Endothelial cell (in vitro differentiated cells): ENCODE measurements around the gene TMPRSS2. TPM values are rescaled to one million over a fixed set of nuclear protein-coding genes. Genes with fewer than 3 reads are reported as not detected.
A peak's percentile ranks its signal among the peaks of the same experiment; 100 is the strongest.
"Not testable (repeated sequence)": the region's sequence is repeated elsewhere in the genome, so short reads cannot be mapped to it uniquely, and the experiment has no call there.

Experiments used
- DNase-seq: peaks from one replicate; pipeline ENCODE4 v3.0.0; 2021; ENCODE audit warnings: low spot score
- H3K27ac Mint-ChIP-seq: one replicate; pipeline ENCODE4 v1.8.0; 2021; ENCODE audit warnings: mixed read lengths, inconsistent platforms; ENCODE audit not compliant: unreplicated experiment
- H3K27me3 Mint-ChIP-seq: one replicate; pipeline ENCODE4 v1.8.0; 2021; ENCODE audit warnings: mild to moderate bottlenecking, moderate library complexity, mixed read lengths, inconsistent platforms; ENCODE audit not compliant: unreplicated experiment
- H3K36me3 Mint-ChIP-seq: one replicate; pipeline ENCODE4 v1.8.0; 2021; ENCODE audit warnings: mild to moderate bottlenecking, low read depth, mixed read lengths, inconsistent platforms; ENCODE audit not compliant: unreplicated experiment
- H3K4me1 Mint-ChIP-seq: one replicate; pipeline ENCODE4 v1.8.0; 2021; ENCODE audit warnings: mild to moderate bottlenecking, mixed read lengths, inconsistent platforms; ENCODE audit not compliant: unreplicated experiment
- H3K4me3 Mint-ChIP-seq: one replicate; pipeline ENCODE4 v1.8.0; 2021; ENCODE audit warnings: mild to moderate bottlenecking, mixed read lengths, inconsistent platforms; ENCODE audit not compliant: unreplicated experiment
- H3K9me3 Mint-ChIP-seq: one replicate; pipeline ENCODE4 v1.8.0; 2021; ENCODE audit warnings: mixed read lengths, inconsistent platforms; ENCODE audit not compliant: unreplicated experiment
- total RNA-seq: library from RNA; stranded (reverse); fragmentation: NEBNext Ultra II Directional; extraction: Animal tissue kit (Norgen Biotek cat#: 25700); gene quantifications from one replicate; pipeline ENCODE4 v1.2.1, GENCODE V29; 2021; ENCODE audit not compliant: unreplicated experiment
- TF ChIP-seq, protein P1 (sequence below): fragments of 200-600 bp; sonication (generic); IDR thresholded peaks from one replicate; pipeline ENCODE4 v1.5.0; 2021; ENCODE audit warnings: antibody characterized with exemption; ENCODE audit not compliant: unreplicated experiment

Gene TMPRSS2
- total RNA-seq, 1 donor from 2014 or later = 46.3 TPM

DNA sequence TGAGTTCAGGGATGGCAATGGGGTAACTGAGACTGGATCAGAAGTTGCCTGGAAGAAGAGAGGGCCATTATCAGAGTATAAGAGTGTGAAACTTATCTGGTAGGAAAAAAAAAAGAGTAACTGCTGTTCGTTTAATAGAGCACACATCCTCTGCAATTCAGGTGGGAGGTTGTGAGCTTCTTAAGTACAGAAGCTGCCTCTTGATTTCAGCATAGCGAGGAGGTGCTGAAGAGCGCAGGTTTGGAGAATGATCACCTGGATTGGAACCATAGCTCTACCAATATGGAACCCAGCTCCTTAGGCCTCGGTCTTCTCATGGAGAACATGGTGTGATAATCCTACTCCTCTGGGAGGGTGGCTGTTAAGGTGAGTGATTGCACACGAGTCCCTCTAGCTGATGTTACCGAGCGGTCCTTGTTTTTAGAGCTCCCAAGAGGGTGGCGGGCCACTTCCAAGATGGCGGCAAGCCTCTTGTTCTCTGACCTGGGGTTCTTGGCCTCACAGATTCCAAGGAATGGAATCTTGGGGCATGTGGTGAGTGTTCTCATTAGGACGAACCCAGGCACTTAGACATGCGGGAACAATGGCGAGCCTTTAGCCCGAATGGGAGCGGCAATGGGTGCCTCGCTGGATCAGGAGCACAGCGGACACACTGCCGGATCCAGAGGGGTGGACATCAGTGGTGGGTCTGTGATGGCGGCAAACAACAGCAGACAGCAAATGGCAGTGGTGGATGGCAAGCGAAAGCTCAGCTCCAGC is 85.2 kb downstream of the TMPRSS2 start:
- TF ChIP-seq, protein P1, sequence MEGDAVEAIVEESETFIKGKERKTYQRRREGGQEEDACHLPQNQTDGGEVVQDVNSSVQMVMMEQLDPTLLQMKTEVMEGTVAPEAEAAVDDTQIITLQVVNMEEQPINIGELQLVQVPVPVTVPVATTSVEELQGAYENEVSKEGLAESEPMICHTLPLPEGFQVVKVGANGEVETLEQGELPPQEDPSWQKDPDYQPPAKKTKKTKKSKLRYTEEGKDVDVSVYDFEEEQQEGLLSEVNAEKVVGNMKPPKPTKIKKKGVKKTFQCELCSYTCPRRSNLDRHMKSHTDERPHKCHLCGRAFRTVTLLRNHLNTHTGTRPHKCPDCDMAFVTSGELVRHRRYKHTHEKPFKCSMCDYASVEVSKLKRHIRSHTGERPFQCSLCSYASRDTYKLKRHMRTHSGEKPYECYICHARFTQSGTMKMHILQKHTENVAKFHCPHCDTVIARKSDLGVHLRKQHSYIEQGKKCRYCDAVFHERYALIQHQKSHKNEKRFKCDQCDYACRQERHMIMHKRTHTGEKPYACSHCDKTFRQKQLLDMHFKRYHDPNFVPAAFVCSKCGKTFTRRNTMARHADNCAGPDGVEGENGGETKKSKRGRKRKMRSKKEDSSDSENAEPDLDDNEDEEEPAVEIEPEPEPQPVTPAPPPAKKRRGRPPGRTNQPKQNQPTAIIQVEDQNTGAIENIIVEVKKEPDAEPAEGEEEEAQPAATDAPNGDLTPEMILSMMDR = no peak
- Mint-ChIP-seq H3K4me1 (peaks cover 10% of the 10 kb centered on the region), H3K4me3 (no peak overlapping the region), H3K36me3 (no peaks in the 10 kb centered on the region), H3K9me3 (no peaks in the 10 kb centered on the region), H3K27me3 (peaks cover 13% of the 10 kb centered on the region), H3K27ac (no peak overlapping the region)
- DNase-seq = no peak

GRCh38 chr21:41420998-41421397 is 87.0 kb downstream of the TMPRSS2 start:
- H3K9me3 Mint-ChIP-seq, DNase-seq, H3K27ac Mint-ChIP-seq, H3K36me3 Mint-ChIP-seq: not testable (repeated sequence)
- H3K4me3 Mint-ChIP-seq = peak overlapping the region; percentile 85
- H3K4me1 Mint-ChIP-seq = peaks cover 10% of the 10 kb centered on the region
- peaks cover 12% of the 10 kb centered on the region for H3K27me3 Mint-ChIP-seq

- DNase-seq = peak; percentile 72
- Mint-ChIP-seq H3K27me3 (peaks cover 12% of the 10 kb centered on the region), H3K4me1 (peaks cover 10% of the 10 kb centered on the region), H3K36me3 (no peaks in the 10 kb centered on the region), H3K4me3 (peak overlapping the region; percentile 86), H3K27ac (peak overlapping the region; percentile 57), H3K9me3 (no peaks in the 10 kb centered on the region)
- TF ChIP-seq, protein P1 = no peak
These were observed 87.8 kb downstream of the TMPRSS2 start for GRCh38 chr21:41419921-41420862.

GRCh38 chr21:41418956-41419680 is 88.8 kb downstream of the TMPRSS2 start:
- peaks cover 10% of the 10 kb centered on the region for H3K4me1 Mint-ChIP-seq
- H3K27ac Mint-ChIP-seq = no peak overlapping the region
- H3K9me3 Mint-ChIP-seq = no peaks in the 10 kb centered on the region
- TF ChIP-seq, protein P1 = no peak
- peaks cover 9% of the 10 kb centered on the region for H3K27me3 Mint-ChIP-seq
- no peak for DNase-seq
- H3K36me3 Mint-ChIP-seq = no peaks in the 10 kb centered on the region
- H3K4me3 Mint-ChIP-seq = no peak overlapping the region

GRCh38 chr21:41418393-41418792 is 89.6 kb downstream of the TMPRSS2 start:
- Mint-ChIP-seq H3K27ac (no peak overlapping the region), H3K27me3 (peaks cover 8% of the 10 kb centered on the region), H3K36me3 (no peaks in the 10 kb centered on the region), H3K4me1 (peaks cover 10% of the 10 kb centered on the region), H3K4me3 (no peak overlapping the region), H3K9me3 (no peaks in the 10 kb centered on the region)
- TF ChIP-seq, protein P1 = no peak
- no peak for DNase-seq

DNA sequence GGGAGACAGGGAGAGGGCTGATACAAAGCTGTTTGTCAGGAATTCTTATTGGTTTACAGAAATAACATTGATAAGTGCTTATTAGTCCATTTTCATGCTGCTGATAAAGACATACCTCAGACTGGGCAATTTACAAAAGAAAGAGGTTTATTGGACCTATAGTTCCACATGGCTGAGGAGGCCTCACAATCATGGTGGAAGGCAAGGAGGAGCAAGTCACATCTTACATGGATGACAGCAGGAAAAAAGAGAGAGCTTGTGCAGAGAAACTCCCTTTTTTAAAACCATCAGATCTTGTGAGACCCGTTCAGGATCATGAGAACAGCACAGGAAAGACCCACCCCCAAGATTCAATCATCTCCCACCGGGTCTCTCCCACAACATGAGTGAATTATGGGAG is 90.5 kb downstream of the TMPRSS2 start:
- not testable (repeated sequence) for H3K36me3 Mint-ChIP-seq, H3K9me3 Mint-ChIP-seq, H3K4me3 Mint-ChIP-seq, H3K27me3 Mint-ChIP-seq, DNase-seq, H3K27ac Mint-ChIP-seq
- H3K4me1 Mint-ChIP-seq = peaks cover 10% of the 10 kb centered on the region
